ENCODE results near the gene CCL25.

The CCL25 gene

DNA sequence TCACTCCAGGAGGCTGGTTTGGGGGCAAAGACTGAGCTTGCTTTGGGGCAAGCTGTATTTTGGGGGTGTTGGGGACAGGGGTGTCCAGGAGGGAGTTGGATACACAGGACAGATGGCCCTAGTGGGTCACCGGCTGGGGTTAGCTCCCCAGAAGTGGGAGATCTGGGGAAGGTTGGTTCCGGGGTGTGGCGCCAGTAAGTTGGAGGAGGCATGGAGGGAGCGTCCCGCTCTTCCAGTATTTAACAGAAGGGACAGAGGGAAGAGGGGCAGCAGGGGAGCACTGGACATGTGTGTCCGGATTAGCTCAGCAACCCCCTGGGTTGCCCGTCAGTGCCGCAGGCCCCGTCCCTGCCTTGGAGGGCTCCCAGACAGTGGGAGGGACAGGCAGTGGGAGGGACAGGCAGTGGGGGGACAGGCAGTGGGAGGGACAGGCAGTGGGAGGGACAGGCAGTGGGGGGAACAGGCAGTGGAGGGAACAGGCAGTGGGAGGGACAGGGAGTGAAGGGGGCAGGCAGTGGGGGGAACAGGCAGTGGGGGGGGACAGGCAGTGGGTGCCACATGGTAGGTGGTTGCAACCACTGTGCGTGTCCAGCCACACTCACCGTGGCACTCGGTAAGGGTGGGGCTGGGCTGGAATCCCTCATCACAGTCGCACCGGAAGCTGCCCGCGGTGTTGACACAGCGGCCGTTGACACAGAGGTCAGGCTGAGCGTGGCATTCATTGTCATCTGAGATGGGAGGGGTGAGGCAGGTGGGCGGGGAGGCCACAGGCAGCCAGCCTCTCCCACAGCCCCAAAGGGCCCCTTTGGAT lies 33.2 kb downstream of the CCL25 start:
- H3K36me3 ChIP-seq: no peaks in the 10 kb centered on the region
- H4K20me1 ChIP-seq: no peaks in the 10 kb centered on the region
- H3K4me2 ChIP-seq: no peak overlapping the region
- H3K27ac ChIP-seq: no peak overlapping the region
- H3K9me3 ChIP-seq: peaks cover 7% of the 10 kb centered on the region
- H3K9ac ChIP-seq: no peak overlapping the region
- H3K4me3 ChIP-seq: no peak overlapping the region
- peaks cover 5% of the 10 kb centered on the region for H3K4me1 ChIP-seq
- TF ChIP-seq Cebpa-rat (IDR thresholded peaks at IDR 0.05): no peak
- no peaks in the 10 kb centered on the region for H3K27me3 ChIP-seq

DNA sequence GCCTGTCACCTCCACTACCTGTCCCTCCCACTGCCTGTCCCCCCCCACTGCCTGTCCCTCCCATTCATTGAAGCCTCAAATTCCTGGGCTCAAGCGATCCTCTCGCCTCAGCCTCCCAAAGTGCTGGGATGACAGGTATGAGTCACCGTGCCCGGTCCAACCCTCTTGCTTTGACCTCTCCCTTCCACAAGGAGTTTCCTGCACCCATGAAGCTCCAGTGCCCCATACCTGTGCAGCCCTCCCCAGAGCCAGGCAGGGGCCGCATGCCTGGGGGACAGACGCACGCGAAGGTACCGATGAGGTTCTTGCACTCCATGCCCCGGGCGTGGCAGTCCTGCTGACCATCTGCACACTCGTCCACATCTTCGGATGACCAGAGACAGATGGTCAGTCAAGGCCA lies 34.3 kb downstream of the CCL25 start:
- Histone ChIP-seq H3K27ac (no peak overlapping the region), H4K20me1 (no peaks in the 10 kb centered on the region), H3K4me2 (no peak overlapping the region), H3K9ac (no peak overlapping the region), H3K36me3 (no peaks in the 10 kb centered on the region), H3K4me1 (no peaks in the 10 kb centered on the region), H3K9me3 (peaks cover 7% of the 10 kb centered on the region), H3K27me3 (no peaks in the 10 kb centered on the region), H3K4me3 (no peak overlapping the region)
- TF ChIP-seq Cebpa-rat (IDR thresholded peaks at IDR 0.05): no peak

DNA sequence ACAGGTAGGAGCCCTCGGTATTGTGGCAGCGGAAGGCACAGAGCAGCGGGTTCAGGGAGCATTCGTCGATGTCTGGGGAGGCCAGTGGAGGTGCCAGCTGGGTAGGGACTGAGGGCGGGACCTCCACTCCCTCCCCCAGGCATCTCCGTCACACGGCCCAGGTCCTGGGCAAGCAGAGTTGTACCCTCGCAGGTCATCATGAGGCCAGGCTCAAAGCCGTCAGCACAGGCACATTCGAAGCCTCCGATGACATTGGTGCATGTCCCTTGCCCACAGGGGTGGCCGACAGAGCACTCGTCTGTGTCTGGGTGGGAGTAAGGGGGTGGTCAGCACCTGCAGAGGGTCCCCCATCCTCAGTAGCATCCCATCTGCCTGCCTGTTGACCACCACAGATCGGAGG lies 35.3 kb downstream of the CCL25 start:
- H3K4me3 ChIP-seq: no peak overlapping the region
- no peak overlapping the region for H3K9ac ChIP-seq
- H3K36me3 ChIP-seq: no peaks in the 10 kb centered on the region
- no peak for TF ChIP-seq Cebpa-rat (IDR thresholded peaks at IDR 0.05)
- no peaks in the 10 kb centered on the region for H3K27me3 ChIP-seq
- peaks cover 7% of the 10 kb centered on the region for H3K9me3 ChIP-seq
- H3K4me2 ChIP-seq: no peak overlapping the region
- no peaks in the 10 kb centered on the region for H4K20me1 ChIP-seq
- H3K4me1 ChIP-seq: no peaks in the 10 kb centered on the region
- no peak overlapping the region for H3K27ac ChIP-seq

DNA sequence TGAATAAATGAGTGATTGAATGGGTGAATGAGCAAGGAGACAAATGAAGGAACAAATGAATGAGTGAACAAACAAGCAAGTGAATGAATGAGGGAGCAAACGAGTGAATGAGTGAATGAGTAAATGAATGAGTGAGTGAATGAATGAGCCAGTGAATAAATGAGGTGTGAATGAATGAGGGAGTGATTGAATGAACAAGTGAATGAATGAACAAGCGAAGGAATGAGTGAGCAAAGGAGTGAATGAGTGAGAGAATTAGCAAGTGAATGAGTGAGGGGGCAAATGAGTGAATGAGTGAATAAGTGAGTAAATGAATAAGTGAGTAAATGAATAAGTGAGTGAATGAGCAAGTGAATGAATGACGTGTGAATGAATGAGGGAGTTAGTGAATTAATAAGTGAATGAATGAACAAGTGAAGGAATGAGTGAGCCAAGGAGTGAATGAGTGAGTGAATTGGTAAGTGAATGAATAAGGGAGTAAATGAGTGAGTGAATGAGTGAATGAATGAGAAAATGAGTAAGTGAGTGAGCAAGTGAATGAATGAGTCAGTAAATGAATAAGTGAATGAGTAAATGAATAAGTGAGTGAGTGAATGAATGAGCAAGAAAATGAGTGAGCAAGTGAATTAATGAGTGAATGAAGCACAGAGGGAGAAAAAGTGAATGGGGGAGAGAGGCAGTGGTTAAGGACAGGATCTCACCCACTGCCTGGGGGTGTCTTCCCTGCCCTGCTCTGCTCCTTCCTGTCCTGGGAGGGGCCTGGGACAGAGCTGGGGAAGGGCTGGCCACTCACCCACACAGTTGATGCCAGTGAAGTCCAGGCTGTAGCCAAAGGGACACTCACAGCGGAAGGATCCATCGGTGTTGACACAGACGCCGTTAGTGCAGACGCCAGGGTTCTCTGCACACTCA lies 36.4 kb downstream of the CCL25 start:
- no peak overlapping the region for H3K9ac ChIP-seq
- no peaks in the 10 kb centered on the region for H3K36me3 ChIP-seq
- no peak overlapping the region for H3K4me3 ChIP-seq
- no peaks in the 10 kb centered on the region for H4K20me1 ChIP-seq
- TF ChIP-seq Cebpa-rat (IDR thresholded peaks at IDR 0.05): no peak
- H3K4me1 ChIP-seq: no peaks in the 10 kb centered on the region
- H3K9me3 ChIP-seq: peaks cover 13% of the 10 kb centered on the region
- H3K27ac ChIP-seq: no peak overlapping the region
- no peak overlapping the region for H3K4me2 ChIP-seq
- H3K27me3 ChIP-seq: no peaks in the 10 kb centered on the region

DNA sequence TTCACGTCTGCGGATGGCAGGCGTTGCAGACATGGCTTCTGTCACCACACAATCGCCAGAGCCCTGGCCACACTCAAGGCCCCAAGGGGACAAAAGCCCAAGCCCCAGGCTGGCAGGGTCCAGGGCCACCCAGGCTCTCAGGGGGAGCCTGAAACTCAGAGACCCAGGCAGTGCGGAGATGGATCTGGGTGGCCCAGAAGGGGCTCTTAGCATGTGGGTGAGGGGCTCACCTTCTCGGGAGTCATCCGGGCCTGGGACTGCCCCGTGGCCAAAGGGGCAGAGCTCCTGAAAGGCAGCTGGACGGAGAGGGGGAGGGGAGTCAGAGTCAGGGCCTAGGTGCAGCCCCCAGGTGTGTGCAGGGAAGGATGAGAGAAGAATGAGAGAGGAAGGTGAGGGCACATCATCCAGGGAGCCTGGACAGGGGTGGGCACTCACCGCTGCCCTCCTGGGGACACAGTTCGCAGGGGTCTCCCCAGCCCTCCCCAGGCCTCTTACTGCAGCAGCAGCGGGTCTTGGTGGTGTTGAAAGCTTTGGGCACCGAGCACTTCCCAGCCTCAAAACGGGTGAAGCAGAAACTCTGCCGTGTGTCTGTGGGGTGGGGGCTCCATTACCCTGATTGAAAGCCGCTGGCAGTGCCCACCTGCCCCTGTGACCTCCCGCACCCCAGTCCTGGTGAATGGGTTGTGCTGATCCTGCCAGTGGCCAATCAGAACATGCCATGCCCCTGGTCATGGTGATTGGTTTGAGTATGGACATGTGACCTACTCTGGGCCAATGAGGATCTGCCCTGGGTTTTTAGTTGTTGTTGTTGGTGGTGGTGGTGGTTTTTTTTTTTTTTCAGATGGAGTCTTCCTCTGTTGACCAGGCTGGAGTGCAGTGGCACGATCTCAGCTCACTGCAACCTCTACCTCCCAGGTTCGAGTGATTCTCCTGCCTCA lies 37.4 kb downstream of the CCL25 start:
- Histone ChIP-seq H3K9me3 (peaks cover 22% of the 10 kb centered on the region), H3K27ac (no peak overlapping the region), H3K36me3 (no peaks in the 10 kb centered on the region), H4K20me1 (no peaks in the 10 kb centered on the region), H3K27me3 (no peaks in the 10 kb centered on the region), H3K4me2 (no peak overlapping the region), H3K4me1 (no peaks in the 10 kb centered on the region), H3K4me3 (no peak overlapping the region), H3K9ac (no peak overlapping the region)
- TF ChIP-seq Cebpa-rat (IDR thresholded peaks at IDR 0.05): no peak

DNA sequence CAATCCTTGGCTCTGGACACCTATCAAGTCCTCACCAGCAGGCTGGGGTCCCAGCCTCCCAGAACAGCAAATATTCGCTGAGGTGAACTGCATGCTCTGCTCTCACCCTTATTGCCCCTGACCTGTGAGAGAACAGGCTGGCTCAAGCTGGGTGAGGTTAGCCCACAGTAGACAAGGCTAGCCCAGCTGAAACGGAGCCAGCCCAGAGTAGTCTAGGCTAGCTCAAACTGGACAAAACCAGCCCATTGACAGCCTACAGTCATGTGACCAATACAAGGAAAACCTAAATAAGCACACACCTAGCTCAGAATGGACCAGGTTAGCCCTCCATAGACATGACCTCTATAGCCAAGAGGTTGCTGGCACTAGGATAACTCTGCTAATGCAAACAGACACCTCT lies 38.4 kb downstream of the CCL25 start:
- H3K36me3 ChIP-seq: no peaks in the 10 kb centered on the region

DNA sequence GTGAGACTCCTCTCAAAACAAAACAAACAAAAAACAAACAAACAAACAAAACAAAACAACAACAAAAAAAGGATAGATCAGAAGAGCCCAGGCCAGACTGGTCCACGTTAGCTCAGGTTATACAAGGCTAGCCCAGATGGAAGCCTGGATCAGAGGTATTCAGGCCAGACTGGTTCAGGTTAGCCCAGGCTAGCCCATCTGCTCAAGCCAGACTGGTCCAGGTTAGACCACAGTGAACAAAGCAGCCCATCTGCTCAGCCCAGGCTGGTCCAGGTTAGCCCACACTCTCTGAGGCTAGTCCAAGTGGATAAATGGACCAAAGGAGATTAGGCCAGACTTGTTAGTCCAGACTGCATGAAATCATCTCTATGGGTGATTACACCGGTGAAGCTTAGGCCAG lies 41.2 kb downstream of the CCL25 start:
- peaks cover 47% of the 10 kb centered on the region for H3K9me3 ChIP-seq

More for the DNA sequence above, 38.4 kb downstream of the CCL25 start:
- Histone ChIP-seq H3K27ac (no peak overlapping the region), H4K20me1 (no peaks in the 10 kb centered on the region), H3K4me3 (no peak overlapping the region), H3K9ac (no peak overlapping the region), H3K4me2 (no peak overlapping the region), H3K4me1 (no peaks in the 10 kb centered on the region), H3K9me3 (peaks cover 33% of the 10 kb centered on the region), H3K27me3 (no peaks in the 10 kb centered on the region)
- no peak for TF ChIP-seq Cebpa-rat (IDR thresholded peaks at IDR 0.05)

DNA sequence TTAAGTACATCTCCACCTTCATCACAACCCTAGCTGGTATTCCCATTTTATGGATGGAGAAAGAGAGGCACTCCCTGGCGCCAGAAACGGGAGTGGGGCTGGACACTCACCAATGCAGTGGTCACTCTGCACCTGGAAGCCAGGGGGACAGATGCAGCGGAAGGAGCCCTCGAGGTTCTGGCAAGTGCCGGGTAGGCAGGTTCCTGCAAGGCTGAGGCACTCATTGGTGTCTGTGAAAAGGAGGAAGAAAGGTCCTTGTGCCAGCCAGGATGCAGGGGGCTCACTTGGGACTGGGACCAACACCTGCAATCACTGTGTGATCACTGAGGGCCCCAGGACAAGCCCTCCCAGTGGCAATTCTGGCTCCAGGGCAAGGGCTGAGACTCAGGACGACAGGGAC lies 41.8 kb downstream of the CCL25 start:
- Histone ChIP-seq H3K9ac (no peak overlapping the region), H3K4me3 (no peak overlapping the region), H4K20me1 (no peaks in the 10 kb centered on the region), H3K4me1 (peaks cover 10% of the 10 kb centered on the region), H3K27me3 (no peaks in the 10 kb centered on the region), H3K36me3 (no peaks in the 10 kb centered on the region), H3K27ac (no peak overlapping the region), H3K4me2 (no peak overlapping the region), H3K9me3 (peaks cover 47% of the 10 kb centered on the region)
- no peak for TF ChIP-seq Cebpa-rat (IDR thresholded peaks at IDR 0.05)

More for the DNA sequence above, 41.2 kb downstream of the CCL25 start:
- Histone ChIP-seq H3K27me3 (no peaks in the 10 kb centered on the region), H3K27ac (no peak overlapping the region), H3K4me3 (no peak overlapping the region), H3K36me3 (no peaks in the 10 kb centered on the region), H3K9ac (no peak overlapping the region), H4K20me1 (no peaks in the 10 kb centered on the region), H3K4me1 (peaks cover 10% of the 10 kb centered on the region), H3K4me2 (no peak overlapping the region)
- no peak for TF ChIP-seq Cebpa-rat (IDR thresholded peaks at IDR 0.05)

DNA sequence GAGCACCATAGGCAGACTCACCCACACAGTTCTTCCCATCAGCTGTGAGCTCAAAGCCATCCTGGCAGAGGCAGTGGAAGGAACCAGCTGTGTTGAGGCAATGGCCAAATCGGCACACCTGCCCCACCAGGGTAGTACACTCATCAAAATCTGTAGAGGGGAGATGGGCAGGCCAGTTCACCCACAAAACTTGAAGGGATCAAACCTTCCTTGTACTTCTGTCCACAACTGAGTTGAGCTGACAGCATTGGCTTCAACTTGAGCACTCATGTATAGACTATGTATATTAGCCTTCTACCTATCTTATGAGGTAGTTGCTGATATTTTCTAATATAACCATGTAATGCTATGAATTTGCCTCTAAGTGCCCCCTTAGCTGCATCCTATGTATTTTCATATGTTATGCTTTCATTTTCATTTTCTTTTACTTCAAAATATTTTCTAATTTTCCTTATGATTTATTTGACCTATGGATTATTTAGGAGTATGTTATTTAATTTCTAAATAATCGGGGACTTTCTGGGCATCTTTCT lies 42.9 kb downstream of the CCL25 start:
- Histone ChIP-seq H3K9ac (no peak overlapping the region), H3K36me3 (no peaks in the 10 kb centered on the region), H3K4me2 (no peak overlapping the region), H3K4me3 (no peak overlapping the region), H3K9me3 (peaks cover 40% of the 10 kb centered on the region), H4K20me1 (no peaks in the 10 kb centered on the region), H3K27ac (no peak overlapping the region), H3K4me1 (peaks cover 10% of the 10 kb centered on the region), H3K27me3 (no peaks in the 10 kb centered on the region)
- TF ChIP-seq Cebpa-rat (IDR thresholded peaks at IDR 0.05): no peak
